GM18907 (cell line): ENCODE results near the gene IL37.

Experiments
- ATAC-seq: cut with Tn5 transposase; IDR thresholded peaks from one replicate; pipeline ENCODE4 v1.9.1; 2021; ENCODE audit warnings: mild to moderate bottlenecking, moderate library complexity; ENCODE audit not compliant: unreplicated experiment

IL37 gene, protein sequence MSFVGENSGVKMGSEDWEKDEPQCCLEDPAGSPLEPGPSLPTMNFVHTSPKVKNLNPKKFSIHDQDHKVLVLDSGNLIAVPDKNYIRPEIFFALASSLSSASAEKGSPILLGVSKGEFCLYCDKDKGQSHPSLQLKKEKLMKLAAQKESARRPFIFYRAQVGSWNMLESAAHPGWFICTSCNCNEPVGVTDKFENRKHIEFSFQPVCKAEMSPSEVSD

DNA sequence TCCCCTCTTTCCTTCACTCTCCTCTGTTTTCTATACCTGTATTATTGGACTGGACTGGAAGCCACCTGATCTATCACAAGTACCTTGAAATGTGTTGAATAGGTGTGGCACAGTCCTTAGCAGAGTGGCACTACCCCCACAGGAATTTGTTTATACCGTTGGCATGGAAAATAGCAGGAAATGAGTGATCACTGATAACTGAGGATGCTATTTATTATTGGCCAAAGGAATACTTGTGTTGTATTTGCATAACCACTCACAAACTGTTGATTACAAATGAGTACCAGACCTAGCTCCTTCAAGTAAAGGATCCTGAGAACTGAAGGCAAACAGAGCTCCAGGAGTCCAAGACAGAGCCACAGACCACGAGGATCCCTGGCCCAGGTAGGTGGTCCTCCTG, at the start of gene IL37:
Gene IL37, plus strand, starts transcription at position 301 of the 400 bp plus-strand sequence. CDS start 1,848 bp downstream, outside the sequence.
- ATAC-seq: no peak

DNA sequence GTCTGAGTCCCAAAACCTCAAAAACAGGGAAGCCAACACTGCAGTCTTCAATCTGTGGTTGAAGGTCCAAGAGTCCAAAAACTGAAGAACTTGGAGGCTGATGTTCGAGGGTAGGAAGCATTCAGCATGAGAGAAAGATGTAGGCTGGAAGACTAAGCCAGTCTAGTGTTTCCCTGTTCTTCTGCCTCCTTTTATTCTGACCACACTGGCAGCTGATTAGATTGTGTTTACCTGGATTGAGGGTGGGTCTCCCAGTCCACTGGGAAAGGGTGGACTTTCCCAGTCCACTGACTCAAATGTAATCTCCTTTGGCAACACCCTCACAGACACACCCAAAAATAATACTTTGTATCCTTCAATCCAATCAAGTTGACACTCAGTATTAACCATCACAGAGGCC, 46.9 kb upstream of the IL37 start:
- ATAC-seq: no peak

DNA sequence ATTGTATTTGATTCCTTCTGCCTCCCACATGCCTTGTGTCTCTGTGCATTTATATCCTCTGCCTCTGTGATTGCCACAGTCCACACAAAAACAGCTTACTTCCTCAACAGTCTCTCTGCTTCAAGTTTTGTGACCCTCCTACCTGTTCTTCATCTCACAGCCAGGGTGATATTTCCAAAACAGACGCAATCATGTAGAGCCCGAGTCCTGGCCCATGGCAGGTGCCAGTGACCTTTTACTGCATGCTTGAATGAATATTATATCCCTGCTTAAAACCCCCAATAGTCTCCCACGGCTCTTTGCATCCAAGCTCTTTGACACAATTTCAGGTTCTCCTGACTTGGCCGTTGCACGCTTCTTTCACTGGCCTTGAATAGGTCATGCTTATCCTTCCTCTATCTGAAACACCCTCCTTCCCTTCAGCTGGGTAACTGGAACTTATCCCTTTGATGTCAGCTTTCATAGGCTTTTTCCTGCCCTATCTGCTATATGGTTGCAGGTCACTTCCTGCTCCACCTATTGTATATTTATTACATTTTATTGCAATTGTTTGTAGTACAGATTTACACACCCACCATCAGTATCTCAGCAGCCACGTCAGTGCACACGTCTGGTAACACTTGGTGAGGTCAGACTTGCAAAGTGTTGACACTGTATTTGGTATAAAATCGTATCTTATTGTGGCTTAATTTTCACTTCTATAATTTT, 44.7 kb upstream of the IL37 start:
- no peak for ATAC-seq

DNA sequence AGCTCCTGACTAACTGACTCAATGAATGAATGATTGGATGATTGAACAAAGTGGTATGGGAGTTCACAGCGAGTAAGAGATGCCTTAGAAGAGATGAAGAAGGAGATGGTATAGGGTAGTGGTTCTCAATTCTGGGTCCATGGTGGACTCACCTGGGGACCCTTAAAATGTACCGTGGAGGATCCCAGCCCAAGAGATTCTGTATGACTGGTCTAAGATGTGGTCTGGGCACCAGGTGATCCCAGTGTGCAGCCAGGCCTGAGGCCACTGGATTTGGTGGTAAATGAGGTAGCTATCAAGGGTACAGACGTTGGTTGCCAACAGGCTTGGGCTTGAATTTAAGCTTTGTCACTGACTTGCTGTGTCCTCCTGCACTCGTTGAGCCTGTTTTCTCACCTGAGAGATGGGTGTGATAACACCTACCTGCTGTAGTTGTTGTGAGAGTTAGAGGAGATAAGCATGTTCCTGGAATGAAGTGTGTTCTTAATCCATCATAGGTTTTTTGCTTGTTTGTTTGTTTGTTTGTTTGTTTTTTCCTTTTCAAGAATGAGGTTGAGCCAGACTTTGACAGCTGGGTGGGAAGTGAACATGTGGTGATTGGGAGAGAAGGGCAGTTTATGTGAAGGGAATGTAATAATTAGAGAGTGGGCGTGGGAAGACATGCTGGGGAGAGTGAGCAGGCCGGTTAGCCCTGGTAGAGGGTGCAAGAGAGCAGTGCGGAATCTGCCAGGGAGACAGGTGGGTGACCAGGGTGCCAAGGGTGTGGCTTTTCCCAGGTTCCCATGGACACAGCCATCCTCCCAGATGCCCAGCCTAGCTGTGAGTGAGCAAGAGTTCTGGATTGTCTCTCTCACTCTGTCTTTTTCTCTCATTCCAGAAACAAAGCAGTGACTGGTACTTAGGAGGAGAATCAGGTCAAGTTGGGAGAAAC, 43.0 kb upstream of the IL37 start:
- no peak for ATAC-seq

DNA sequence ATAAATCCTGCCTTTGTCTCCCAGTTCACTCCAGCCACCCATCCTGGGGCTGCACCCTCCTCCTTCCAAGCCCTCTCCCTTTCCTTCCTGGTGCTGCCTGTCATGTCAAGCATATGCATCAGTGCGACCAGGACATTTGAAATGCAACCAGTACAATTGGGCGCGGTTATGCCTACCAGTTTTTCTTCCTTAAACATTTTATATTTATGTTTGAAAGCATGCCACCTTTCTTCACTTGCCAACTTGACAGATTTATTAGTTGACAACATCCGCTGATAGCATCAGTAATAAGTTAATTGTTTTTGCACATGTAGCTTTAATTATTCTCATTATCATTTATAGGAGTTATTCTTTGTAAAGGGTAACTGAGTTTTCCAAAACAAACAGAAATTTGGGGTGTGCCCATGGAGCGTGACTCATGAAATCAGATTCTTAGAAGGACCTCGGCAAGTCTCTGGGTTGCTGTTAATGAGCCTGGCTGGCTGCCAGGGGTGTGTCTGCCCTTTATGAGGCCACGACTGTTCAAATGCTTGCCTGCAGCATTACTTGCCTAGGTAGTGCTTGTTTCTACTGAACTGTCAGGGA, 41.6 kb upstream of the IL37 start:
- ATAC-seq: no peak

DNA sequence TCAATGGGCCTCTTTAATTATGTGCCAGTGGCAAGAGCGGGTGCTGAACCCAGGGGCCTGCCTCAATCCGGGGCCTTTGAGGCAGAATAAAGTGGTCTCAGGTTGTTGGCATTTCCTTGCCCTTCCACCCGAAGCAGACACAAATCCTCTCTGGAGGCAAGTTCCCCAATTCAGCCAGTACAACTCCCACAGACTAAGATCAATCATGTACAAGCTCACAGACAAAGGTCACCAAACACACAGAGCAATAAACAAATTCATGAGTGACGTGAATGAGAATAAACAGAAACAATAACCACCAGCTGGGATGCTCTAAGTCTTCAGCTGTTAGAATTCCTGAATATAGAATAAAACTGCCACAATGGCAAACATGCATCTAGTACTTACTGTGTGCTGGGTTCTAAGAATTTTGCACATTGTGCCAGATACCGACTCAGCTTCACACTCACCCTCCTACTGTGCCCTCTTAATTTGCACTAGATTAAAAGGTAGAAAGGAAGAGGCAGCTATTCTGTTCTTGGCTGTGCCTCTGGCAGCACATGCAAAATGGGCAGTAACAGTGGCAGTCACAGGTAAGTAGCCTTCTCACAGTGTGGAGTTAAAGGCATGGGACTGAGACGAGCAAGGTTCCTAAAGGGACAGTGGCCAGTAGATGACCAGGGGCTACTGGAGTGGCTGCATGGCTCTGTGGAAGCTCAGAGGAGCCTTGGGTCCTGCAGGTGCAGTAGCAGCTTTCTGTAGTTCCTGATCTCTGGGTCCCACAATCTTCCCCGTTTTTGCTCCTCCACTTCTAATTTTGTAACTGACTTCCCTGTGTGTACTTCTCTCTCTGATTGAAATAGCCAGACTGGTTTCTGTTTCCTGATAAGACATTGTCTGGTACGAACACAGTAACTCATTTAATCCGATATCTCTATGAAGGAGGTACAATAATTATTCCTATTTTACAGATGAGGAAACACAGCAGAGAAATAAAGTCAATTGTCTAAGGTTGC, 39.8 kb upstream of the IL37 start:
- no peak for ATAC-seq

DNA sequence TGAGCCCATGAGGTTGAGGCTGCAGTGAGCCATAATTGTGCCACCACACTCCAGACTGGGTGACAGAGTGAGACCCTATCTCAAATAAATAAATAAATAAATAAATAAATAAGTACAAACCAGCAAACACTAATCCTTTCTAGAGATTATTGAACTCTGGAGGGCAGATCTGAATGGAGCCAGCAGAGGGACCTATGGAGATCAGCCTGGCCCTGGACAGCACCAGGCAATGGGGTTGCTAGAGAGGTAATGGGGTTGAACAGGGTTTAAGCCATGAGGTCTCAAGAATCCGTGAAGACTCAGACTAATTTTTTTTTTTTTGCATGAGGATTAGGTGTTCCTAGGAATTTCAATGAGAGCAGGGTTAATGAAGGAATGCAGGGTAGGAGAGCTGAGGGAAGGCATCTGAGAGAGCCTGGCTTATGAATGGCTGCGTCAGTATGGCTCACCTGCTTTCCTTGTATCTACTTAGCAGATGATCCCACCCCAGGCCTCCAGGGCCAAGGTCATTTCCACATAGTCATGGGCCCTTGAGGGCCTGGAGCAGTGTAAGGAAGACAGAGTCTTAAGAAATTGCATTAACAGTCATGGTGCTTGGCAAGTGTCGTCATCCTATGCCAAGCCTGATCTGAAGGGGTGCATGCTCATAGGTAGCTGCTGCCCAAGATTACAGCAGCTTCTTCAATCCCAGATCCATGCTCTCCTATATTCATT, 34.6 kb upstream of the IL37 start:
- ATAC-seq: no peak

DNA sequence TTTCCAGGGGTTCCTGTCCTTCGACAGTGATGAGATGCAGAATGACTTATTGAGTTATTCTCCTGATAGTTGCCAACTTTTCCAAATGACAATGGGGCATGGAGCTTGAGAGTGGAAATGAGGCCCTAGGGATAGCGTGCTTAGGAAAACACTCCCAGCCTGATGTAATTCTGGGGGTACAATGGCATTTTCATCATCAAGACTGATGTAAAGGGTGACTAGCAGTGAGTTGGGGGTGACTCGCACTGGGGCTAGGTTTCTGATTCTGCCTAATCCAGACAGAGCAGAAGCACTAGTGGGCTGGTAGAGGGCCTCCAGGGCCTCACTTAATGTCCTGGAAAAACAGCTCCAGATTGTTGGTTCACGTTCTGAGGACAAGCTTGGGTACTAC, 34.0 kb upstream of the IL37 start:
- no peak for ATAC-seq

DNA sequence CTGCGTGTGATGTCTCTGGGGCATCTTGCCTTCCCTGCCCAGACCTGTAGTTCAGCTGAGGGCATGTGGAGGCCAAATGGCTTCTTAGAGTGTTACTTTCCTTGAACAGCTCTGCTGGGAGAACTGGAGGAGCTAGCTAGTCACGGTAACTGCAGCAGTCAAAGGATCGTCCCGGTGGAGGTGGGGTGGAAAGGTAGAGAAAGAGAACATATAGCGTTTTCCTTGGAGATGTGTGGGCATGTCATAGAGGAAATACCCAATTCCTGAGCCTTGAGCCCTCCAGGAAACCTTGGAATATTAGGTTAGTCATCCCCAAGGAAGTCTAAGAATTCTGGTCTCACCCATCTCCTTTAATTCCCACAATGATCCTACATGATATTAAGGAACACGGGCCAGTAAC, 33.5 kb upstream of the IL37 start:
- ATAC-seq: no peak

DNA sequence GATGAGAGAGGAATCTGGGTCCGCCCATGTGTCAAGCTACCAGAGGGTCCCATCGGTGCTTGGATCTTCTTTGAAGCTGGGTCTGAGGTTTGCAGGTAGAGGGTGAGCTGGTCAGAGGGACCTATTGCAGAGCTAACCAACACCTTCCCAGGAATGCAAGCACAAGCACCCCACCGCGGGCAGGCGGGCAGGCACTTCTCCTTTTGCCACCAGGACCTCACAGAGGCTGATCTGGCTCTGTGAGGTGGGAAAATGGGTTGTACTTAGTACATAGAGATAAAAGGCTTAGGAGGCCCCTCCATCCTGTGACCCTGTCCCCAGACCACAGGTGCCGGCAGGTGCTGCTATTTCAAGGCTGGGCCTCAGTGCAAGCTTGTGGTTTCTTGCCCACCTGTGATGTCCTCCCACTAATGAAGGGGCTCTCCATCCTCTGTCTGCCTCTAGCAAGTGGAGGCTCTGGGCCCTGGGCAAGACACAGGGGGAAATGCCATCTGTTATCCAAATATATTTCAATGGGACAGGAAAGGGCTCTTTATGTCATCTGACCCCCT, 31.4 kb upstream of the IL37 start:
- no peak for ATAC-seq

DNA sequence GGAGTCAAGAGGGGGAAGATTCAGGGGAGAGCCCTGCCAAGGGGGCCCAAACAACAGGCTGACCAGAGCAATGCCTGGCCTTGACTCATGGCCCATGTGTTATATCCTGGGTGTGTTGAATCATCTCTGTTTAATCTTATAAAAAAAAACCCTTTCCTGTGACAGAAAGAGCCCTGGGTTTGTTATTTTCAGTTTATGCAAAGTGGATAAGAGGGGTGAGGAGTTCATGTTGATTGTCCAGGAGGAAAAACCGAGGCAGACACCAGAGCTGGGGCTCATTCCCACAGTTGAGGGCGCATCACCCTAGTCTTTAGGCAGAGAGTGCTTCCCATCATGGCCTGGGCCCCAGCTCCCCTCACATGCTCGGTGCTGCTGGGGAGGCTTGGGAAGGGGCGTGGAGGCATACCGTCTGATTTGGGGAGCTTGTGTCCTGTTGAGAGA, 30.9 kb upstream of the IL37 start:
- ATAC-seq: no peak

DNA sequence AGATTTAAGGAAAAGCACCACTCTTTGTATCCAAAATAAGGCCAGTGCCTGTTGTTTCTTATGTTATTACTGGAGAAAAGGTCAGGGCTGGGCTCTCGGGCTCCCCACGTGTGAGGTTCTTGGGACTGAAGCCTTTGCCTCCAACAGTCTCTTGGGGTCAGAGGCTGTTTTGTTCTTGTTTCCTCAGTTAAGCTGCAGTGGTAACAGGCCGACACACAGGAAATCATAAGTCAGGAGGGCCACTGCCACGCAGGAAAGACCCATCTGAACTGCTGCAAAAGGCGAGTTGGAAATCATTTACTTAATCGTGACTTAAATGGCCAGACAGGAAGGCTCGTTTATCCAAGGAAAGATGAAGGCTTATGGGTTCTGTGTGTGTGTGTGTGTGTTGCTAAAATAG, 30.3 kb upstream of the IL37 start:
- peak; percentile 43 for ATAC-seq

DNA sequence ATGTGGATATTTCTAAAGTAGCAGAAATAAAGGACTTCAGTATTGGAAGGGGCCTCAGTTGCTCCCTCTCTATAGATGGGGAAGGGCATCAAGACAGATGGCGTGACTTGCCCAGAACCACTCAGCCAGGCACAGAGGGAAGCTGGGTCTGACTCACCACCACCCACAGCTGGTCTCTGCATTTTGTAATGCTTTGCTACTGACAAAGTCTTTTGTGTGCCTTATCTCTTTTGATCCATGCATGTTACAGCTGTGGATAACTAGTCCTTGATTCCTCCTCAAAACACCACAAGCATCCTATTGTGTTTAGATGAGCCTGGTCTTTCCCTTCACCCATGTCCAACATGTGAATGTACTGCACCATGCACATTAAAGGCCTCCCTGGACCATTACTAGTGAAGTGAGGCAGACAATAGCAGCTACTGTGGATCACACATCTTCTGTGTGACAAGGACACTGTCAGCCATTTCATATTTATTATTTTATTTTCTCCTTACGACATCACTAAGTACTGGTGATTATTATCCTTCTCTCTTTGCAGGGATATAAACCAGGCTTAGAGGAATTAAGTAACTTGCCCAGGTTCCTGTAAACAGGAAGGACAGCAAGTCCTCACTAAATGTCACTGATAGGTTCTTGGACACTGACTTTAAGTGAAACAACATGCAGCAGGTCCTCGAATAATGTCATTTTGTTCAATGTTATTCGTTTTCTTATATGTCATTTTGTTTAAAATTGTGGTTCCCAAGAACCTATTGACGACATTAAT, 29.6 kb upstream of the IL37 start:
- ATAC-seq: peak; percentile 78

DNA sequence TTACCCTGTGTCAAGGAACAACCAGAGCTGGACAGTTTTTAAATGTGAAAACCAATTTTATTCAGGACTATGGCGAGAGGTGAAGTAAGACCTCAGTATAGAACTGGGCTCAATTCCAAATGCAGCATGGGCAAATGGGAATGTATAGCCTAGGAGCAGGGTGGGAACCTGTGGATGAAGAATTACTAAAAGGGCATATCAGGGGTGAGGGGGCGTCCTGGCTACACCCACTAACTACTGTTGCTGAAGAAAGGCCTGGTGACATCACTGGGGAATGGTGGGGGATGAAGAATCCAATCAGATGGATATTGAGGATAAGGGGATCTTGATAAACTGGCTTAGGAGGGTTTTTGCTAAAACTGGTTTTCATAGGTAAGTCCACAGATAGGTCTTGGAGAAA, 27.3 kb upstream of the IL37 start:
- no peak for ATAC-seq

DNA sequence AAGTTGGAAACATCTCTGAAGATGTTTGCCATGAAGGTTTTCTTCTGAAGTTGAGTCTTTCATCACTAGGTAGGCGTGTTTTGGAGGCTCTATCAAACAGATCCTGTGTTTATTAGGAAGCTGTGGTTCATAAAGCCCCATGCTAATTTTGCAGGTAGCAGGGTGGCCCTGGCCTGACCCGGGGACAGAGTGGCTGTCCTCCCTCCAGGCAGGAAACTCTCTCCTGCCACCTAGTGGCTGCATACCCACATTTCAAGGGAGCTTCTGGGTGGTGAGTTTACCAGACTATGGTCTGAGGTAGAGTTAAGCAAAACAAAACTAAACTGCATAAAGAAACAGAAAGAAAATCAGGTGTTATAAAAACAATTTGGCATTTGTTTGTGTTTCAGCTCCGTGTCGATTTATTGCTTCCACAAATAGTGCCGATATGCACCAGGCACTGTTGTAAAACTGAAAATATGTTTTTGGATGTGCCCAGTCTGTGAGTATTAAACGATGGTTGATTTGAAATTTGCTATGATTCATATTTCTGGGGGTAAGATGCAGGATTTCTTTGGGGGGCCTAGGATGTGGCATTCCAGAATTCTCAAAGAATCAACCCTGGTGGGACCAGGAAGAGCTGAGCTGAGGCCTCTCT, 26.0 kb upstream of the IL37 start:
- ATAC-seq: no peak

DNA sequence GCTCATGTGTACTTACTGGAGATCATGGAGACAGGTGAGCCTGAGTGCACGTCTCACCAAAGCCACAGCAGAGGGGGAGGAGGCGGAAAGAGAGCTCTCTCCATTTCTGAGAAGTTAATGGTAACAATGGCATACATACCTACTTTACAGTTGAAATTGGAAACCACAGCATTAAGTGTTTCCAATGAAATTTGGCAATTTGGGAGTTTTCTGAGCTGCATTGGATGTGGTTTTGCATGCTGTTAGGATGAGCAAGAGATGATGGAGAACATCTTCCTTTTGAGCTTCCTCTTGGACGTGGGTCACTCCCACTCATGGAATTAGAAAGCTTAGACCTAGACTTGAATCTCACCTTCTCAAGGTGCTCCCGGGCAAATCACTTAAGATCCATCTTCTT, 25.5 kb upstream of the IL37 start:
- ATAC-seq: no peak

DNA sequence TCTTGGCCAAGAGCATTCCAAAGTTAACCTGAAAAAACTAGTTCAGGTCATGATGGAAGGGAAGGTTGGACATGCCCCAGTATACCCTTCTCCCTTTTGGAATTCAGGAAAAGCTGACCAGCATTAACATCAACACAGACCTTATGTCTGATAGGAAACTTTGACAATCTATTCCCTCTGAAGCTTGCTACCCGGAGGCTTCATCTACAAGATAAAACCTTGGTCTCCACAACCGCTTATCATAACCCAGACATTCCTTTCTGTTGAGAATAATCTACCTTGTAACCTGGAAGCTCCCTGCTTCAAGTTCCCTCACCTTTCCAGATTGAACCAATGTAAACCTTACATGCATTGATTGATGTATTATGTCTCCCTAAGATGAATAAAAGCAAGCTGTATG, 24.7 kb upstream of the IL37 start:
- no peak for ATAC-seq
